Measurements from ENCODE around the gene NPHS1. TPM values are rescaled to one million over a fixed set of nuclear protein-coding genes. Genes with fewer than 3 reads are reported as not detected.
"Not testable (repeated sequence)": the region's sequence is repeated elsewhere in the genome, so short reads cannot be mapped to it uniquely, and the experiment has no call there.

Gene NPHS1
- total and polyA plus RNA-seq, 3 donors from 2014 or later = 1.8 to 3.8 (median 2.7) TPM

GRCh38 chr19:35874392-35874930, 22.2 kb upstream of the NPHS1 start:
- no peak for DNase-seq
- intact Hi-C loops (cut with DNase I; ENCODE audit: low total_unique reads) = no loop called here
- Histone ChIP-seq H3K4me3 (no peak overlapping the region), H3K27me3 (no peaks in the 10 kb centered on the region), H3K4me1 (no peaks in the 10 kb centered on the region), H3K9me3 (no peaks in the 10 kb centered on the region), H3K36me3 (ENCODE audit: low read depth, missing control alignments) (no peaks in the 10 kb centered on the region), H3K27ac (no peak overlapping the region)
- WGBS, 2 donors = 92 to 93% methylated on average over 28 to 32 of the region's 32 CpGs
- TF ChIP-seq CTCF (IDR thresholded peaks at IDR 0.05) = no peak
- no peak for TF ChIP-seq POLR2A (IDR thresholded peaks at IDR 0.05)

GRCh38 chr19:35872180-35872579, 19.9 kb upstream of the NPHS1 start:
- no peak overlapping the region for H3K4me3 ChIP-seq
- H3K36me3 ChIP-seq (ENCODE audit: low read depth, missing control alignments) = no peaks in the 10 kb centered on the region

GRCh38 chr19:35871611-35872010, 19.3 kb upstream of the NPHS1 start:
- no peaks in the 10 kb centered on the region for H3K9me3 ChIP-seq
- no peak overlapping the region for H3K4me3 ChIP-seq
- H3K36me3 ChIP-seq (ENCODE audit: low read depth, missing control alignments) = no peaks in the 10 kb centered on the region
- 89 to 98% methylated on average over 8 to 12 of the region's 12 CpGs for WGBS, 2 donors
- no peak overlapping the region for H3K27ac ChIP-seq
- no peak for DNase-seq
- H3K27me3 ChIP-seq = no peaks in the 10 kb centered on the region
- intact Hi-C loops (cut with DNase I; ENCODE audit: low total_unique reads) = no loop called here
- peaks cover 7% of the 10 kb centered on the region for H3K4me1 ChIP-seq
- no peak for TF ChIP-seq POLR2A (IDR thresholded peaks at IDR 0.05)
- no peak for TF ChIP-seq CTCF (IDR thresholded peaks at IDR 0.05)

More at GRCh38 chr19:35872180-35872579, 19.9 kb upstream of the NPHS1 start:
- Histone ChIP-seq H3K9me3 (no peaks in the 10 kb centered on the region), H3K27me3 (no peaks in the 10 kb centered on the region), H3K4me1 (peaks cover 7% of the 10 kb centered on the region), H3K27ac (no peak overlapping the region)
- intact Hi-C loops (cut with DNase I; ENCODE audit: low total_unique reads) = no loop called here
- 67 to 68% methylated on average over 5 of the region's 5 CpGs for WGBS, 2 donors
- TF ChIP-seq CTCF (IDR thresholded peaks at IDR 0.05) = no peak
- no peak for TF ChIP-seq POLR2A (IDR thresholded peaks at IDR 0.05)
- no peak for DNase-seq

- TF ChIP-seq POLR2A (IDR thresholded peaks at IDR 0.05) (no peak), CTCF (IDR thresholded peaks at IDR 0.05) (no peak)
- no peak overlapping the region for H3K4me3 ChIP-seq
- no peaks in the 10 kb centered on the region for H3K36me3 ChIP-seq (ENCODE audit: low read depth, missing control alignments)
- H3K27ac ChIP-seq = no peak overlapping the region
- 47 to 67% methylated on average over 5 to 12 of the region's 12 CpGs for WGBS, 2 donors
- H3K27me3 ChIP-seq = no peaks in the 10 kb centered on the region
- DNase-seq = no peak
- H3K4me1 ChIP-seq = peaks cover 7% of the 10 kb centered on the region
- intact Hi-C loops (cut with DNase I; ENCODE audit: low total_unique reads) = no loop called here
- H3K9me3 ChIP-seq = no peaks in the 10 kb centered on the region
Observed at GRCh38 chr19:35870798-35871197, 18.5 kb upstream of the NPHS1 start.

GRCh38 chr19:35870124-35870736, 17.9 kb upstream of the NPHS1 start:
- DNase-seq = peak; percentile 49
- intact Hi-C loops (cut with DNase I; ENCODE audit: low total_unique reads); H3K36me3 ChIP-seq (ENCODE audit: low read depth, missing control alignments); H3K9me3 ChIP-seq; H3K27me3 ChIP-seq; H3K27ac ChIP-seq; H3K4me1 ChIP-seq: not testable (repeated sequence)
- 19 to 38% methylated on average over 21 to 26 of the region's 26 CpGs for WGBS, 2 donors
- peak overlapping the region; percentile 31 to 55 for H3K4me3 ChIP-seq

Data from testis (tissue), 3 donors.